ENCODE results near the gene NHEJ1. TPM values are rescaled to one million over a fixed set of nuclear protein-coding genes. Genes with fewer than 3 reads are reported as not detected.
A peak's percentile ranks its signal among the peaks of the same experiment; 100 is the strongest.
"Not testable (repeated sequence)": the region's sequence is repeated elsewhere in the genome, so short reads cannot be mapped to it uniquely, and the experiment has no call there.

The NHEJ1 gene
- total RNA-seq, 2 experiments from 2014 or later, result 22.4 to 26.3 TPM

DNA sequence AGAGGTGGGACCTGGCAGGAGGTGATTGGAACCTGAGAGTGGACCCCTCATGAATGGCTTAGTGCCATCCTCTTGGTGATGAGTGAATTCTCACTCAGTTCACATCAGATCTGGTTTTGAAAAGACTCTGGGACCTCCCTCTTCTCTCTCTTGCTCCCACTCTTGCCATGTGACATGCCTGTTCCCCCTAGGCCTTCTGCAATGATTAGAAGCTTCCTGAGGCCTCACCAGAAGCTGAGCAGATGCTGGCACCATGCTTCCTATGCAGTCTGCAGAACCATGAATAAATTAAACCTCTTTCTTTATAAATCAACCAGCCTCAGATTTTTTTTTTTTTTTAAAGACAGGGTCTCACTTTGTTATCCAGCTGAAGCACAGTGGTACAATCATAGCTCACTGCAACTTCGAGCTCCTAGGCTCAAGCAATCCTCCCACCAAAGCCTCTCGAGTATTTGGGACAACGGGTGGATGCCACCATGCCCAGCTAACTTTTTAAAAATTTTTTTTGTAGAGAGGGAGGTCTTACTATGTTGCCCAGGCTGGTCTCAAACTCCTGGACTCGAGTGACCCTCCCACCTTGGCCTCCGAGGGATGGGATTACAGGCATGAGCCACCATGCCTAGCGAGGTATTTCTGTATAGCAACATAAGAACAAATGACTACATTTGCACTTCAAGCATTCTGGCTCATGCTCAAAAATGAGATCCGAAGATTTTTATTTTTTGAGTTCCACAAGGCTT lies 44.0 kb upstream of the NHEJ1 start:
- Mint-ChIP-seq H3K4me3 (no peak overlapping the region), H3K27ac (no peak overlapping the region), H3K4me1 (ENCODE audit: low read depth) (peaks cover 33% of the 10 kb centered on the region), H3K27me3 (no peaks in the 10 kb centered on the region), H3K9me3 (peaks cover 10% of the 10 kb centered on the region), H3K36me3 (ENCODE audit: low read depth) (peaks cover 14% of the 10 kb centered on the region)
- POLR2A ChIA-PET, result interaction anchor here (1.3 to 1.9 kb wide), 4 partner anchors 11 to 50 kb away, joined by 3 to 4 read pairs (median 3); partner anchors contain the start of gene ABCB6
- ATAC-seq (no peak), DNase-seq (no peak)
- TF ChIP-seq, protein P1, sequence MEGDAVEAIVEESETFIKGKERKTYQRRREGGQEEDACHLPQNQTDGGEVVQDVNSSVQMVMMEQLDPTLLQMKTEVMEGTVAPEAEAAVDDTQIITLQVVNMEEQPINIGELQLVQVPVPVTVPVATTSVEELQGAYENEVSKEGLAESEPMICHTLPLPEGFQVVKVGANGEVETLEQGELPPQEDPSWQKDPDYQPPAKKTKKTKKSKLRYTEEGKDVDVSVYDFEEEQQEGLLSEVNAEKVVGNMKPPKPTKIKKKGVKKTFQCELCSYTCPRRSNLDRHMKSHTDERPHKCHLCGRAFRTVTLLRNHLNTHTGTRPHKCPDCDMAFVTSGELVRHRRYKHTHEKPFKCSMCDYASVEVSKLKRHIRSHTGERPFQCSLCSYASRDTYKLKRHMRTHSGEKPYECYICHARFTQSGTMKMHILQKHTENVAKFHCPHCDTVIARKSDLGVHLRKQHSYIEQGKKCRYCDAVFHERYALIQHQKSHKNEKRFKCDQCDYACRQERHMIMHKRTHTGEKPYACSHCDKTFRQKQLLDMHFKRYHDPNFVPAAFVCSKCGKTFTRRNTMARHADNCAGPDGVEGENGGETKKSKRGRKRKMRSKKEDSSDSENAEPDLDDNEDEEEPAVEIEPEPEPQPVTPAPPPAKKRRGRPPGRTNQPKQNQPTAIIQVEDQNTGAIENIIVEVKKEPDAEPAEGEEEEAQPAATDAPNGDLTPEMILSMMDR (IDR thresholded peaks at IDR 0.05), result no peak
- CTCF ChIA-PET, result interaction anchor here (0.9 to 1.2 kb wide), 2 partner anchors 14 to 91 kb away, joined by 3 to 4 read pairs; no protein-coding TSS in a partner anchor
- intact Hi-C loops (cut with micrococcal nuclease), result loop anchor here (5.0 kb wide), 1 partner anchor 32 kb away; the partner anchor contains the start of gene SLC23A3

DNA sequence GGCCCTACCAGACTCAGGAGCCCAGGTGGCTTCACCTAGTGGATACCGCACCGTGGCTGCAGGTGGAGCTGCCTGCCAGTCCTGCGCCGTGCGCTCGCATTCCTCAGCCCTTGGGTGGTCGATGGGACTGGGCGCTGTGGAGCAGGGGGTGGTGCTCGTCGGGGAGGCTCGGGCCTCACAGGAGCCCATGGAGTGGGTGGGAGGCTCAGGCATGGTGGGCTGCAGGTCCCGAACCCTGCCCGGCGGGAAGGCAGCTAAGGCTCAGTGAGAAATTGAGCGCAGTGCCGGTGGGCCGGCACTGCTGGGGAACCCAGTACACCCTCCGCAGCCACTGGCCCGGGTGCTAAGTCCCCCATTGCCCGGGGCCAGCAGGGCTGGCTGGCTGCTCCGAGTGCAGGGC lies 40.7 kb upstream of the NHEJ1 start:
- ATAC-seq; H3K36me3 Mint-ChIP-seq (ENCODE audit: low read depth); intact Hi-C loops (cut with micrococcal nuclease); H3K4me3 Mint-ChIP-seq; DNase-seq; H3K27me3 Mint-ChIP-seq: not testable (repeated sequence)
- POLR2A ChIA-PET, result interaction anchor here (1.1 to 2.8 kb wide), 12 partner anchors 8 to 206 kb away, joined by 3 to 26 read pairs (median 5); partner anchors contain the start of gene TUBA4A
- peak overlapping the region; percentile 90 for H3K27ac Mint-ChIP-seq
- CTCF ChIA-PET, result interaction anchor here (0.8 to 2.1 kb wide), 4 partner anchors 10 to 42 kb away, joined by 3 to 9 read pairs (median 6); no protein-coding TSS in a partner anchor
- H3K9me3 Mint-ChIP-seq, result peaks cover 10% of the 10 kb centered on the region
- peaks cover 21% of the 10 kb centered on the region for H3K4me1 Mint-ChIP-seq (ENCODE audit: low read depth)

DNA sequence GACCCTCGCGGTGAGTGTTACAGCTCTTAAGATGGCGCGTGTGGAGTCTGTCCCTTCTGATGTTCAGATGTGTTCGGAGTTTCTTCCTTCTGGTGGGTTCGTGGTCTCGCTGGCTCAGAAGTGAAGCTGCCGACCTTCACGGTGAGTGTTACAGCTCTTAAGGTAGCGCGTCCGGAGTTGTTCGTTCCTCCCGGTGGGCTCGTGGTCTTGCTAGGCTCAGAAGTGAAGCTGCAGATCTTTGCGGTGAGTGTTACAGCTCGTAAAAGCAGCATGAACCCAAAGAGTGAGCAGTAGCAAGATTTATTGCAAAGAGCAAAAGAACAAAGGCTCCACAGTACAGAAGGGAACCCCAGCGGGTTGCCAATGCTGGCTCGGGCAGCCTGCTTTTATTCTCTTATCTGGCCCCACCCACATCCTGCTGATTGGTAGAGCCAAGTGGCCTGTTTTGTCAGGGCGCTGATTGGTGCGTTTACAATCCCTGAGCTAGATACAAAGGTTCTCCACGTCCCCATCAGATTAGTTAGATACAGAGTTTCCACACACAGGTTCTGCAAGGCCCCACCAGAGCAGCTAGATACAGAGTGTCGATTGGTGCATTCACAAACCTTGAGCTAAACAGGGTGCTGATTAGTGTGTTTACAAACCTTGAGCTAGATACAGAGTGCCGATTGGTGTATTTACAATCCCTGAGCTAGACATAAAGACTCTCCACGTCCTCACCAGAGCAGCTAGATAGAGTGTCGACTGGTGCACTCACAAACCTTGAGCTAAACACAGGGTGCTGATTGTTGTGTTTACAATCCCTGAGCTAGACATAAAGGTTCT lies 40.1 kb upstream of the NHEJ1 start:
- not testable (repeated sequence) for H3K27me3 Mint-ChIP-seq

DNA sequence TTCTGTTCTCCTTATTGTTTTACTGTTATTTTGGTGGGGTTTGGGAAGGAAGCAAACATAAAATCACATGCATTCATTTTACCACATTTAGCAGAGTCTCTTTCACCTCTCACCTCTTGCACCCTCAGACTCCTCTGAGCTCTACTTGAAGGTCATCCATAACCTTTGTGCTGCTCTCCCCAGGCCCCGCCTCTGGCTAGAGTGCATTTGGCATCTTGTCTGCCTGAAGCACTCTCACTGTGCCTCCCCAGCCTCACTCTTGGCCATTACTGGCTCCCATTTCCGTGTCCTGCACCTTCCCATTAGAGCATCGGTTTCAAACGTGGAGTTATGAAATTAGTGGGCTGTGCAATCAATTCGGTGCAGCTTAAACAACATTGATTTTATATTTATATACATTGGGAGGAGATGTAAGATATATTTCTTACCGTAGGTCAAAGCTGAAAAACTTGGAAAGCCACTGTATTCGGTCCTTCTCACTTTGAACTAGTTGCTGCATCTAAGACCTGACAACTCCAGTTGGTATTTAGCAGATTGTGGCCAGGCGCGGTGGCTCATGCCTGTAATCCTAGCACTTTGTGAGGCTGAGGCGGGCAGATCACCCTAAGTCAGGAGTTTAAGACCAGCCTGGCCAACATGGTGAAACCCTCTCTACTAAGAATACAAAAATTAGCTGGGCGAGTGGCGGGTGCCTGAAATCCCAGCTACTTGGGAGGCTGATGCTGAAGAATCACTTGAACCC lies 39.0 kb upstream of the NHEJ1 start:
- CTCF ChIA-PET, result interaction anchor here (0.7 to 2.1 kb wide), 11 partner anchors 10 to 126 kb away, joined by 3 to 9 read pairs (median 4); no protein-coding TSS in a partner anchor
- Mint-ChIP-seq H3K36me3 (ENCODE audit: low read depth) (peaks cover 4% of the 10 kb centered on the region), H3K27me3 (no peaks in the 10 kb centered on the region), H3K4me3 (peak overlapping the region; percentile 62), H3K4me1 (ENCODE audit: low read depth) (peaks cover 17% of the 10 kb centered on the region), H3K27ac (peak overlapping the region; percentile 40), H3K9me3 (peaks cover 10% of the 10 kb centered on the region)
- ATAC-seq (peak; percentile 71), DNase-seq (no peak)
- POLR2A ChIA-PET, result interaction anchor here (0.5 to 2.8 kb wide), 15 partner anchors 8 to 95 kb away, joined by 3 to 26 read pairs (median 4); partner anchors contain the start of genes CNPPD1, DNAJB2, GLB1L and STK16
- intact Hi-C loops (cut with micrococcal nuclease), result no loop called here
- TF ChIP-seq, protein P1 (IDR thresholded peaks at IDR 0.05), result no peak

More for the DNA sequence above, 40.1 kb upstream of the NHEJ1 start:
- H3K36me3 Mint-ChIP-seq (ENCODE audit: low read depth); intact Hi-C loops (cut with micrococcal nuclease); ATAC-seq: not testable (repeated sequence)
- DNase-seq, result peak; percentile 70
- POLR2A ChIA-PET, result interaction anchor here (0.6 to 2.8 kb wide), 25 partner anchors 9 to 206 kb away, joined by 3 to 26 read pairs (median 4); partner anchors contain the start of genes CNPPD1, DNAJB2, GLB1L and STK16
- H3K4me3 Mint-ChIP-seq, result peak overlapping the region; percentile 75
- CTCF ChIA-PET, result interaction anchor here (0.8 to 2.1 kb wide), 10 partner anchors 11 to 98 kb away, joined by 3 to 9 read pairs (median 4); no protein-coding TSS in a partner anchor
- peaks cover 17% of the 10 kb centered on the region for H3K4me1 Mint-ChIP-seq (ENCODE audit: low read depth)
- peak overlapping the region; percentile 90 for H3K27ac Mint-ChIP-seq
- peaks cover 10% of the 10 kb centered on the region for H3K9me3 Mint-ChIP-seq

DNA sequence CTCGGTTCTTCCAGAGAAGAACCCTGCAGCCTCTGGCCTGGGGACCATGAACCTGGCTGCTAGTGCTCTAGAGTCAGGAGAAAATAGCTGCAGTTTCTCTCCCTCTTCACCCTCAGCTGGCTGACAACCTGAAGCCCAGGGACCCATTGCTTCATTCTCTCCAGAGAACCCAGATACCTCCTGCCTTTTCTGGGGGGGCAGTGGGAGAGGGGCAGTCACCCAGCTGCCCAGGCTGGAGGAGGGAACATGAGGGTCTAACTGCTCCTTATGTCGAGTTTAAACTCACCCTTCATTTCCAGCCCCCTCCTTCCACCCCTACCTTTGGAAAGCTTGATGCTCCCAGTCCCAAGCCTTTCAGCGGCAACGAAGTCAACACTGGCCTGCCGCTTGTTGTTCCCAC lies 38.4 kb upstream of the NHEJ1 start:
- H3K36me3 Mint-ChIP-seq (ENCODE audit: low read depth), result peaks cover 3% of the 10 kb centered on the region
- peak overlapping the region; percentile 62 for H3K4me3 Mint-ChIP-seq
- peak overlapping the region; percentile 8 for H3K27ac Mint-ChIP-seq
- ChIA-PET CTCF (interaction anchor here (0.7 to 2.1 kb wide), 7 partner anchors 12 to 126 kb away, joined by 3 to 9 read pairs (median 3); no protein-coding TSS in a partner anchor), POLR2A (interaction anchor here (1.2 to 2.8 kb wide), 4 partner anchors 8 to 55 kb away, joined by 3 to 26 read pairs (median 12); partner anchors contain the start of gene TUBA4A)
- TF ChIP-seq, protein P1 (IDR thresholded peaks at IDR 0.05), result no peak
- DNase-seq (no peak), ATAC-seq (no peak)
- H3K27me3 Mint-ChIP-seq, result no peaks in the 10 kb centered on the region
- peaks cover 17% of the 10 kb centered on the region for H3K4me1 Mint-ChIP-seq (ENCODE audit: low read depth)
- intact Hi-C loops (cut with micrococcal nuclease), result no loop called here
- peaks cover 6% of the 10 kb centered on the region for H3K9me3 Mint-ChIP-seq

Measured in activated CD8-positive, alpha-beta T cell treated with anti-CD3 and anti-CD28 coated beads for 36 hours (primary cell).